ENCODE measurements around the gene KRTAP5-8.
"Not testable (repeated sequence)": the region's sequence is repeated elsewhere in the genome, so short reads cannot be mapped to it uniquely, and the experiment has no call there.

KRTAP5-8 gene

GRCh38 chr11:71575723-71576424 lies 38.0 kb downstream of the KRTAP5-8 start:
- no peak for TF ChIP-seq CTCF (IDR thresholded peaks at IDR 0.05; ENCODE audit: low read length, missing control alignments)
- DNase-seq (ENCODE audit: low read depth), result no peak

GRCh38 chr11:71576688-71577465 lies 39.1 kb downstream of the KRTAP5-8 start:
- H3K4me3 ChIP-seq (replicated peaks; ENCODE audit: low read depth, low read length); DNase-seq (ENCODE audit: low read depth): not testable (repeated sequence)

More at GRCh38 chr11:71575723-71576424, 38.0 kb downstream of the KRTAP5-8 start:
- H3K4me3 ChIP-seq (replicated peaks; ENCODE audit: low read depth, low read length), result no peak overlapping the region

- DNase-seq (ENCODE audit: low read depth), result no peak
- TF ChIP-seq CTCF (IDR thresholded peaks at IDR 0.05; ENCODE audit: low read length, missing control alignments), result no peak
- no peak overlapping the region for H3K4me3 ChIP-seq (replicated peaks; ENCODE audit: low read depth, low read length)
Observed at GRCh38 chr11:71577469-71578004, 39.7 kb downstream of the KRTAP5-8 start.

- not testable (repeated sequence) for H3K4me3 ChIP-seq (replicated peaks; ENCODE audit: low read depth, low read length); DNase-seq (ENCODE audit: low read depth)
Observed at GRCh38 chr11:71579513-71579912, 41.7 kb downstream of the KRTAP5-8 start.

- TF ChIP-seq CTCF (IDR thresholded peaks at IDR 0.05; ENCODE audit: low read length, missing control alignments), result peak; percentile 92
- DNase-seq (ENCODE audit: low read depth), result peak; percentile 88
- no peak overlapping the region for H3K4me3 ChIP-seq (replicated peaks; ENCODE audit: low read depth, low read length)
Observed at GRCh38 chr11:71580057-71581003, 42.5 kb downstream of the KRTAP5-8 start.

GRCh38 chr11:71581826-71582225 lies 44.0 kb downstream of the KRTAP5-8 start:
- DNase-seq (ENCODE audit: low read depth), result no peak
- no peak for TF ChIP-seq CTCF (IDR thresholded peaks at IDR 0.05; ENCODE audit: low read length, missing control alignments)
- H3K4me3 ChIP-seq (replicated peaks; ENCODE audit: low read depth, low read length), result no peak overlapping the region

- no peak for DNase-seq (ENCODE audit: low read depth)
- H3K4me3 ChIP-seq (replicated peaks; ENCODE audit: low read depth, low read length), result no peak within 1 kb of the TSS
- no peak for TF ChIP-seq CTCF (IDR thresholded peaks at IDR 0.05; ENCODE audit: low read length, missing control alignments)
Observed at GRCh38 chr11:71582309-71582895, 44.6 kb downstream of the KRTAP5-8 start, which contains the start of gene KRTAP5-11. Gene KRTAP5-11, minus strand, starts transcription at chr11:71582875. Its CDS starts 38 bp downstream, at chr11:71582837.

GRCh38 chr11:71582969-71583368 lies 45.1 kb downstream of the KRTAP5-8 start:
- H3K4me3 ChIP-seq (replicated peaks; ENCODE audit: low read depth, low read length); DNase-seq (ENCODE audit: low read depth): not testable (repeated sequence)

GRCh38 chr11:71585673-71586072 lies 47.8 kb downstream of the KRTAP5-8 start:
- DNase-seq (ENCODE audit: low read depth); H3K4me3 ChIP-seq (replicated peaks; ENCODE audit: low read depth, low read length): not testable (repeated sequence)

- H3K4me3 ChIP-seq (replicated peaks; ENCODE audit: low read depth, low read length); DNase-seq (ENCODE audit: low read depth): not testable (repeated sequence)
Observed at GRCh38 chr11:71588314-71588713, 50.5 kb downstream of the KRTAP5-8 start.

Measured in fibroblast of pulmonary artery (primary cell).